Stimulated activated CD4-positive, alpha-beta T cell treated with anti-CD3 and anti-CD28 coated beads, Interleukin-4, amount 100 ng/mL, for 24 hours (primary cell): ENCODE measurements around the gene APOC3.
A peak's percentile ranks its signal among the peaks of the same experiment; 100 is the strongest.

Experiments used
- DNase-seq: peaks from one replicate; pipeline ENCODE4 v3.0.0-alpha.2; 2020

Gene APOC3

DNA sequence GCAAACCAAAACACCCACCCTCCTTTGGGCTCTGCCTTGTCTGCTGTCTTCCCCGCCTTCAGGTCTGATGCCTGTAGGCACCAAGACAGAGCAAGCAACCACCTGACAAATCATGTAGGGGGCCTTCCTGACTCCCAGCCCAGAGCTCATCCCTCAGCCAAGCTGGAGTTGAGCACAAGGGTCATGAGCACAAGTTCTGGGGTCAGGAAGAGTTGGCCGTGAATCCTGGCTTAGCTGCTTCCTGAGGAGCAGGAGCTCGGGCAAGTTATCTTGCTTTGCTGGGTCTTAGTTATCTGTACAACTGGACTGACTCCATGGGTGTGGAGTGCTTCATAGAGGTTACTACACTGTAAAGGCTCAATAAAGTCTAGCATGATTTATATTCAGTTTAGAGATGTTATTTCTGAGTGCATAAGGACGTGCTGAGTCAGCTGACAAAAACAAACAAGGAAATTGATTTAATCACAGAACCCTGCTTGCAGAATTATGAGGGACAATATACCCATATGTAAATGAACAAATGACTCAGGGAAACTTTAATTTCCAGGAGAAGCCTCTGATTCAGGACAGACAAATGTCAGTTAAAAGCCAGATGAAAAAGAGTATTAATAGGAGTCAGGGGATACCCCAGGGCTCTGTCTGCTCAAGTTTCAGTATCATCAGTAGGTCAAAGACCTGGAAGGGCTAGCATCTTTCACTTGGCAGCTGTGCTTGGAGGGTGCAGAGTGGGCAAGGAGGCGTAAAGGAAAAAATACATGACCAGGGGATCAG, 22.7 kb downstream of the APOC3 start:
- DNase-seq: no peak

DNA sequence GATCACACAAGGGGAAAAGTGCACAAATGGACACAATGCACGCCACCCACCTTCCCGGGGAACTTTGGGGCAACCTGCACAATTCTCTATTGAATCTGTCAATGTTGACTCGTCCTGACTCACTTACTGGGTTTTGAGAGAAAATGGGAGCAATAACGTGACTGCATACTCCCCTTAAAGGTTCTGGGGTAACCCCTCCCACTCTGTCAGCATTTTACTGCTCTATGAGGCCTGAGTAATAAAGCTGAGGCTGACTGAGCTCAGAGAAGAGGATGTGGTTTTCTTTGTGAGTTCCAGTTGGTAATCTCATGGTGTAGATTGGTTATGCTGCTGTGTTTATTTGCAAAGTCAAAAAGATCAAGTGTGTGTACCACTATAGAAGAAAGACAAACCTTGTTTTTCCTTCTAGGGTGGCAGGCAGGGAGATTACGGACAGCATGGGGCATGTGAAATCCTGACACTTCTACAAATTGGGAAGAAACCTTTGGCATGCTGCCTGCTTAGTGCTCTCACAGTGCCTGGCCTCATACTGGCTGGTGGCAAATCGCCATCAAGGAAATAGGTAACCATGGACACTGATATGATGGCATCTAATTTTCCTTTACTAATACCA, 23.9 kb downstream of the APOC3 start:
- peak; percentile 75 for DNase-seq

DNA sequence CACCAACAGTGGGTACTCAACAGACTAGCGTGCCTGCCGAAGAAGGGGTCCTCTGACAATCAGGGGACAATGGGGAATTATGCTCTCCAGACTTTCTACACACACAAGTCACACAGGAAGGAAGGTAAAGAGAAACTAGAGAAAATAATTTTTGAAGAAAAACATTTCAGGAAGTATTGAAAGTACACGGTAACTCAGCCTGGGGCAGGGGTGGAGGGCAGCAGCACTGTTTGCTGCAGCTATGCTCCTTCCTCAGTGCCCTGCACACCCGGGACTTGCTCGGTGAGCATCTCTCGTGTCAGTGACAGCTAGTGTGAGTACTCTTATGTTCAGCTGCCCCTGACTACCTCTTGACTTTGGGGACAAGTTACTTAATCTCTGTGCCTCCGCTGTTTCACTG, 25.7 kb downstream of the APOC3 start:
- DNase-seq: no peak

DNA sequence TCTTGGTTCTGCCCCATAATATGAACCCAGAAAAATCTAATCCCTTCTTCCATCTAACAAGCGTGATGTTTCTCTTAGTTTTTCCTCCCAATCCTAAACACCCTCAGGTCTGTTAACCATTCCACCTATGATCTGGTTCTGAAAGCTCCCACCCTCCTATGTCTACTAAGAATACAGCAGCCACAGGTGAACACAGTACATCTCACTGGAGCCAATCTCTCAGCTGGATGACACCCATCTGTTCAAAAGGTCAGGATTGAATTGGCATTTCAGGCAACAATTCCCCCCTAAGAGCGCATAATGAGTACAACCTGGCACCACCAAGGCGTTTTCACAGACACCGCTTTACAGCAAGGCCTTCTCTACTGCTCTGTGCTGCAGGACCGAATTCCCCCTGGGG, 26.7 kb downstream of the APOC3 start:
- no peak for DNase-seq

DNA sequence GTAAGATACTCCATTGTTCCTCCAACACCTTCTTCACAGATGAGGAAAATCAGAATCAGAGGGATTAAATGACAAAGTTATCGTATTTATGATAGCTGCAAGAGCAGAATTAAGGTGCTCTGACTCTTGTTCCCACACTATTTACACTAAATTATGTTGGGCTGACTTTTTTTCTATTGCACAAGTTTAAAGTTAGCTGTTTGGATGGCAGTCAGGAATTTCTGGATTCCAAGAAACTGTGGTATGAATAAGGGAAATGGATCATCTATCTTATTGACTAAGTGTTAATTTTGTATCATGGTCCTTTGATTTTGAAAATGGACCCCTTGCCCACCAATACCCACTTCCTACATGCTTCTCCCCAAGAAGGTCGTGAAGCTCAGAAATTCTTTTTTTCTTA, 27.6 kb downstream of the APOC3 start:
- no peak for DNase-seq

DNA sequence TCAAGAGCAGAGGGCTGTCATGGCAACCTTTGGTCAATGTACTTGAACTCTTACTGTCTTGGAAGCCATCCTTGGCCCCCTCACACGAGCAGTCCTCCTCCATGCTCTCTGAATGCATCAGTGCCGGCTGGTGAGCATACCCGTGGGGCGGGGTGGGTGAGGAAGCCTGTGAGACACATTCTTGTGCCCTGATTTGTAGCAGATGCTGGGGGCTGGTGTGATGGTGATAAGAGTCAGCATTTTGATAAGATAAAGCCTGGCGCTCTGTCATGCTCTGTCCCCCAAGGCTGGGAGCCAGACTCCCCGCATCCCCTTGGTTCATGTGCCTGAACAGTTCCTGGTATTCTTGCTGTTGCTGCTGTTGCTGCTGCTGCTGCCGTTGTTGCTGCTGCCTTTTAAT, 28.2 kb downstream of the APOC3 start:
- no peak for DNase-seq

DNA sequence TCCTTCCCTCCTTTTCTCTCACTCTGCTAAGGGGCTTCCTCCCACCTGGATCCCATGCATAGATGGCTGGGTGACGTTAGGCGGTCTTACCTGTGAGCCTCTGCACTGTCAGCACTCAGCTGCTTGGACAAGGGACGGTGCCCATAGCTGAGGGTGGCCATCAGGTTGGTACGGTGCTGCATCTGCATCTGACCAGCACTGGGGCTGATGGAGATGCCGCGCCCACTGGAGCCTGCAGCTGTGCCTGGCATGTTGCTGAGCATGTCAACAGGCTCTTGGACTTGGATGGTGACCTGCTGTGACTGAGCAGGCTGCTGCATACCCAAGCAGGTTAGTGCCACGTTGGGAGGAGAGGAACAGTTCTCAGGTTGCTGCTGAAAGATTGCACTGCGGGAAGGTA, 29.5 kb downstream of the APOC3 start:
- DNase-seq: no peak

DNA sequence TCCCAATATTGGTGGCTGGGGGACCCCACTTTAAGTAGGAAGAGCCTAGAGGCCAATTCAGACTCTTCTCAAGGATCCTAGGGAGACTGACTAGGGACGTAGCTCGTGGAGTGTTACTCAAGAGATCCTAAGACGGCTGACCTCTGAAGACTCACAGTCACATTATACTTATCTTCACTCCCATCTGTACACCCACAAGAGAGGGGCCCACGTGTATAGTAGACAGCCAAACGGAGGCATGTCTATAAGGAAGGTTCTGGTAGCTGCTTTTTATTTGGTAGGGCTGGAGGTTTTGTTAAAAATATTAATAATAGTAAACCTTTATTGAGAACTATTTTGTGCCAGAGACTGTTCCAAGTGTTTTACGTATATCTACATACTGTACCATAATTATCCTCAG, 30.6 kb downstream of the APOC3 start:
- no peak for DNase-seq

DNA sequence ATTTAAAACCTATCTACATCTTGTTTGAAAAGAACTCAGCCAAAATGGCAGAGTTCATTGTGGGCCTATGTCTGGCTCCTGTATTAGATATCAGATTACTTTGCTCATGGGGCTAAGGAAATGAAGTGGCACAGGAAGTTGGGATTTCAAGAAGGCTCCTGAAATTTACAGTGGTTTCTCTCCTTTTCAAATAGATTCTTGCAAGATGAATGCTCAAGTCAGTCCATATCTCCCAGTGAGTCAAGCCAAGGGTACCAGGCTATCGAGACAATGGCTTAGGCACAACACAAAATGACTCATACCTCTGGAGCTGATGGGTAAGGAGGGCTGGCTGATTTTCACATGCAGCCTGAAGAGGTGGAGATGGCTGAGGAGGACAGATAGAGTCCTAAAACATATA, 31.8 kb downstream of the APOC3 start:
- DNase-seq: no peak

DNA sequence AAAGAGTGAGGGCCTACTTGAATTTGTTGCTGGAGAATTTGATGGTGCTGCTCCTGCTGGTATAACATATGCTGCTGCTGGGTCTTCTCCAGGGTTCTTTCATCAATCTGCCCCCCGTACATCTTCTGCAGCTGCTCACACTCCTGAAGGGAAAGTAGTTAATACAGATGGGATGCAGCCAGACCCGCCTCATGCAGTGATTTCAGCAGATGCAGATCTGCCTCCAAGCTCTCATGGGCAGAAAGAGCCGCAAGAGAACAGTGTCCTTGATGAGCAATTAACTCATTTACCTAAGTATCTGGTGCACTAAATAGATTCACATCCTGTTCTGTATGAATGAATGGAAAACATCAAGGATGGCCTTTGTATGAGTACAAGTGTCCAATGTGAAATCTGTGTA, 32.5 kb downstream of the APOC3 start:
- no peak for DNase-seq

DNA sequence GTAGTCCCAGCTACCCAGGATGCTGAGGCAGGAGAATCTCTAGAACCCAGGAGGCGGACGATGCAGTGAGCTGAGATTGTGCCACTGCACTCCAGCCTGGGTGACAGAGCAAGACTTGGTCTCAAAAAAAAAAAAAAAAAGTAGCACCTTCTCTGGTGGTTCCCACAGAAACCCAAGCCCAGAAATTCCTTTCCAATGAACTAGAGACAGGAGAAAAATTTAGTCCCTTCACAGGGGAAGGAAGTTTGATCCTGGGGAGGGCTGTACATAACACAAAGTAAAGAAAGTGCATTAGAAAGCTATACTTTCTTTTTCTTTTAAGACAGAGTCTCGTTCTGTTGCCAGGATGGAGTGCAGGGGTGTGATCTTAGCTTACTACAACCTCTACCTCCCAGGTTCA, 33.2 kb downstream of the APOC3 start:
- no peak for DNase-seq

DNA sequence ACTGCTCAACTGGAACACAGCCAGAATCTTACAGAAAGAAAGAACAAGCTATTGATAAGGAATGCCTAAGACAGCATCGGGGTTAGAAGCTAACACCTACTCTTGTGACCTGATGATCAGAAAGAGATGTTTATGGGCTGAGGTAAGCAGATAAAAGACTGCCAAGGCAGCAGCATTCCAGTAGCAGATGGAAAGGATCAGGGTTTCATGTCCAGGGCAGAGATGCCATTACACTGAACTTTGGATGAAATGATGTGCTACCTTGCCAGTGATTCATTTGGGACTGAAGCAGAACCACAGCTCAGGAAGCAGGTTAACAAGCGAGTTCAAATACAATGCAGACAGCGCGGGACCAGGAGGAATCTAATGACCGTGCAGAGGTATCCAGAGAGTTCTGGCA, 34.8 kb downstream of the APOC3 start:
- no peak for DNase-seq

DNA sequence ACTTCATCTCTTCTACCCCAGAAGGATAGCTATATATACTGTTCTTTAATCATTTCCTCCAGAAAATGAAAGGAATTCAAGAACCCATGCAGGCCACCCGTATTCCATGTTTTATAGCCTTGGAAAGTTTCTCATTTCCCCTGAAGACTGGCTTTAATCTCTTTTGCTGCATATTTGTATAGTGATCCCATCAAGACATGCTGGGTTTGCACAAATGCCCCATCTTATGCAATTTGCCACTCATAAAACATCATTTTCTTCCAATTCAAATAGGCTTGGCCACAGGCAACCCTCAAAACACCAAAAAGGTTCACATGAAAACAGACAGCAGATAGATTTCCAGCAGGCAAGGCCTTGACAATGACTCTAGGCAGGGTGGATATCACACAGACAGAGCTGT, 36.0 kb downstream of the APOC3 start:
- DNase-seq: no peak

DNA sequence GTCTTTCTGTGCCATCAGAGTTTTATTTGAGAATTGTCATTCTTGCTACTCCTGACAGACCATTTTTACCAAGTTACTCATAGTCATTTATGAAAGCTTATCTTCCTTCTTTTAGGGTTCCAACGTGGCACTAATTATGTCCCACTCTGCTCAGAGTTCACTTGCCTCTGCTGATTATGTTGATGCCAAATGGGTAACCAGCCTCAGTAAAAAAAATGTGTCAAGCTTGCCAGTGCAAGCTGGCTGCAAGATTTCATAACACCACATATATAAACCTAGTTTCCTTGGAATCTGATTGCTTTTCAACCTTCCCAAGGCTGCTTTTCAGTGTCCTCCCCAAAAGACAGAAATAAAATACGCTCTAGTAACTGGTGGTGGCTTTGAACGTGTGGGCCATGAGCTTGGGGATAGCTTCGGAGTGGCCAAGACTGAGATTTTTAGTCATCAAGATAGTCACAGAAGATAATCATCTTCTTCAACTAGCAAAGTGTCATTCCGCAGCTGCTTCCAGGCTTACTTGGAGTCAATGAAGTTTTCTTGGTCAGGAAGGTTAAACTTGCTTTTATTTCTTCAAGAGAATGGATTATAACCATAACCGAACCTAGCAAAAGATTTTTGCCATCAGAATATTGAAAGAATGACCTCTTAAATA, 37.2 kb downstream of the APOC3 start:
- DNase-seq: no peak

DNA sequence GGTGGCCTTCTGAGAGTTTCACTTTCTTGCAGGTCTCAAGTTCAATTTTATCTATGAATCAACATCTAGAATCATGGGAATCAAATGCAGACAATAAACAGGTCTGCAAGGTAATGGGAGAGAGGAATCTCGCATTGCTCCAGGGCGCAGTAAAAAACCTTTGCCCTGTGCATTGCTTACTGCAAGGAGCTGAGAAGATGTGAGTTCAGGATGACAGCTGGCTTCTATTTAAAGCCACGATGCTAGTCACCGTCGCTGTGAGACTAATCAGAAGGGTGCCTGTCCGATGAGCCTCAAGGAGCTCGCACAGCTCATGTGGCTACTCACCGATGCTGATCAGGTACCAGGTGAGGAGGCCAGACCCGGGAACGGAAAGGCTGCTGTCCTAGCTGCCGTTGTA, 37.9 kb downstream of the APOC3 start:
- DNase-seq: no peak

DNA sequence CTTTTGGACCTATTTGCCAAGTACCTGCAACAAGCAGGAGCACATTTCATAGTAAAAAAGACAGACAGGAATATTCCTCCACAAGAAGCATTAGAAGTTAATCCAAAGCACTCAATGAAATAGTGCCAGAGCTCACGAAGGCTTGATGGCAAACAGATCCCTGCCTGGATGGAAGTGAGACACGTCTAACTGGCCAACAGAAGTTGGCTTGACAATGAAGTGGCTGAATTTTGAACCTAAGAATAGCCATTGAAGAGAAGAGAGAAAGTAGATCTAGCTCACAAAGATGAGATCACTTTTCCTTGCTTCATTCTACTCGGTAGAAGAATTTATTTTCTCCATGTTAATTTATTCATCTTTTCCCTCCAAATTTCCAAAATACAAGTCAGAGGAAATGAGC, 38.4 kb downstream of the APOC3 start:
- no peak for DNase-seq

DNA sequence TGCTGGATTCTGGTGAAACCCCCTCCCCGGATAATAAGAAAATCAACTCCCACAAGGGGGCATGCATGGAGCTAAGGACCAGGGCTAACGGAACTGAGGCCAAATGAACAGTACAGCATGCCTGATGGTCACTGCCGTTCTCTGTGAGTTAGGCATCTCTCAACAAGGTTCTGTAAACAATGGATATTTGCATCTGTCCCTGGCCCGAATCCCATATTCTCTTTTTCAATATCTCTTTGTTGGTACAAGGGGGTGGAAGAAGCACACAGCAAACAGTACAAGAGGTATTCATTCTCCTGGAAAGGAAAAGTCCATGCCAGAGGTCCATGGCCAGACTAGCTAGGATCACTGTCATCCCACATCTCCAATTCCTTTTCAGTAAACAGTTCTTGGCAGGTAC, 39.9 kb downstream of the APOC3 start:
- no peak for DNase-seq

DNA sequence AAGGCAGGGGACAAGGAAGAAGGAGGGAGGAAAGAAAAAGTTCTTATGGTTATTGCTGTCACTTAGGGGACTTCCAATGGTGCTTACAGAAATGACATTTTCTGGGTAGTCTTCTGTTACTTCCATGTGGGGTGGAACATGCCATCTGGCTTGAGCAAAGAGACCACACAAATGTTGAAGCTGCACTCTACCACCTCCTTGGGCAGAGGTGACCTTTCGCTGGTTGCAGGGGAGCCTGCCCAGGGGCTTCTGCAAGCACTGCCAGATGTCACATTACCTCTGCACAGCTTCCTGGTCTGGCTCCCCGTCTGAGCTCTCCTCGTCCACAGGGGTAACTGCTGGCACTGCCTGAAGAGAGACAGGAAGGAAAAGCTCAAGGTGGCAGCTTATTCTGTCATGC, 40.3 kb downstream of the APOC3 start:
- no peak for DNase-seq

DNA sequence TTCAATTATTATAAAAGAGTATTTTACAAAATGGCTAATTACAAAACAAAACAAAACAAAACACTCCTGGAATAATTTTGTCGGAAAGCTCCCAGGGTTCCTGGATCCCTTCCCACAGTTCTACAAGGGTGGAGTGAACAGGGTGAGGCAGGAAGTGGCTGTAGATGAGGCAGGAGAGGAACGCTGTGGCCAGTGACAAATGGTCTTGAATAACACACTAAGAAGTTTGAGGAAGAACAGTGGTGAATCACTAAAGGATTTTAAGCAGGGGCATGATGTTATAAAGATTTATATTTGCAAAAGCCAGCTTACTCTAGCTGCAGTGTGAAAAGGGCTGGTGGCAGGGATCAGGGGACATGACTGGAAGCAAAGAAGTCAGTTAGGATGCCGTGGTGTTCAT, 41.5 kb downstream of the APOC3 start:
- no peak for DNase-seq

DNA sequence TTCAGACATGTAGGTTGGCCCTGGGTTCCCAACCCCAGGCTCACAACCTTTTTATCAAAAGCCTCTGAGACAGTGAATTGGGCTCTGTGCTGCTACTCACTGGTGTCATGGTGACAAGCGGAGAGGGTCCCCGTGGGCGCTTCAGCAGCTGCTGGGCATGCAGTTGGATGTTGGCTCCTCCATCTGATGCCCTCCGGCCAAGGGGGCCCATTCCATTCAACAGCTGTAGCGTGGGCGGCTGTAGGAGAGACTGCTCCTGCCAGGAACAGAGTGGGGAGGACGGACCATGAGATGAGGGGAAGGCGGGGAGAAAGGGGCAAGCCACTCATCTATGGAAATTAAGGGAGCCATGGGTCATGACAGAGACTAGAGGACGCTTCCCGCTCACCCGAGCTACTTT, 43.7 kb downstream of the APOC3 start:
- no peak for DNase-seq

DNA sequence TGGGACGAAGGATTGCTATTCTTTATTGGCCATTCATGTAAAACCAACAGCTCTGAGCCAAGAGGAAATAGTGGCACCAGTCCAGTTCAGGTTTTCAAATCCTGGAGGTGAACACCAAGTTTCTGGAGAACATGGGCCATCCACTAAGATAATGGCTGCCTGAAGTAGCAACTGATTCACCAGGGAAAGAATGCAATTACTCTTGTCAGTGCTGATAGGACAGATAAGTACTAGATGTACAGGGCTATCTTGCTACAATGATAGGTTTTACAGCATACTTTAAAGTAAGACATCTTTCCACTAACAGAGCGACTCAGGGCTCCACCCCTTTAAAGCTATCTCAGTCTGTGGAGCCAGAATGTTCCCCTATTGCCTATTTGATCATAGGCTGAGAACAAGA, 44.5 kb downstream of the APOC3 start:
- DNase-seq: no peak

DNA sequence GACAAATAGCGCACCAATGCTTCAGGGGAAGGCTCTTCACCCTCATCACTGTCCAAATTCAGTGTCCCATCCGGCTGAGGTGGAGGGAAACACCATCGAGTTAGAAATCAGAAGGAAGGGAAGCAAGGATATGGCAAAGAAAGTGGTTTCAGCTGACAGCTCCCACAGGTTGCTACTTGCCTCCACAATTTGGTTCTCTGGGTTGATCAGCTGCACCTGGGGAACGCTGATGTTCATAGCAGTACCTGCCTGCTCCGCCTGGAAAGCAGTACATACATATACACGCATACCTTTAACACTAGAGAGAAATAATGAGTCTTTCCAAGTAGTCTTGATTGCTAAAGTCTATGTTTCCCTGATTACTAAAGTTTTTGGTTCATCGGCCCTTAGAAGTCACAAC, 45.5 kb downstream of the APOC3 start:
- no peak for DNase-seq

DNA sequence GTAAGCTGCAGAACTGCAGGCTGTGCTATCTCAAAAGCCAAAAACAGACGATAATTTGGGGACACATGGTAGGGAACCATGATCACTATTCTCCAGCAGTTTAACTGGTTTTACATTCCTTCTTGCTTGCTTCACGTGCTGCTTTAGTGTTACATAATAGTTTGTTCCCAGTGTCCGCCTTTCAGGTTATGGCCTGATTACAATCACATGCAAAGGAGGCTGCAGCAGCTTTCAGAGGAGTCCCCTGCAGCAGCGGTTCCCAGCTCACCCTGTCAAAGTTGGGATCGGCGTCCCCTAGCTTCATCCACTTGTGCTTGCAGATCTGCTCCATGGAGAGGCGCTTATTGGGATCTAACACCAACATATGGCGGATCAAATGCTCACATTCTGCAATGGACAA, 46.9 kb downstream of the APOC3 start:
- DNase-seq: no peak

DNA sequence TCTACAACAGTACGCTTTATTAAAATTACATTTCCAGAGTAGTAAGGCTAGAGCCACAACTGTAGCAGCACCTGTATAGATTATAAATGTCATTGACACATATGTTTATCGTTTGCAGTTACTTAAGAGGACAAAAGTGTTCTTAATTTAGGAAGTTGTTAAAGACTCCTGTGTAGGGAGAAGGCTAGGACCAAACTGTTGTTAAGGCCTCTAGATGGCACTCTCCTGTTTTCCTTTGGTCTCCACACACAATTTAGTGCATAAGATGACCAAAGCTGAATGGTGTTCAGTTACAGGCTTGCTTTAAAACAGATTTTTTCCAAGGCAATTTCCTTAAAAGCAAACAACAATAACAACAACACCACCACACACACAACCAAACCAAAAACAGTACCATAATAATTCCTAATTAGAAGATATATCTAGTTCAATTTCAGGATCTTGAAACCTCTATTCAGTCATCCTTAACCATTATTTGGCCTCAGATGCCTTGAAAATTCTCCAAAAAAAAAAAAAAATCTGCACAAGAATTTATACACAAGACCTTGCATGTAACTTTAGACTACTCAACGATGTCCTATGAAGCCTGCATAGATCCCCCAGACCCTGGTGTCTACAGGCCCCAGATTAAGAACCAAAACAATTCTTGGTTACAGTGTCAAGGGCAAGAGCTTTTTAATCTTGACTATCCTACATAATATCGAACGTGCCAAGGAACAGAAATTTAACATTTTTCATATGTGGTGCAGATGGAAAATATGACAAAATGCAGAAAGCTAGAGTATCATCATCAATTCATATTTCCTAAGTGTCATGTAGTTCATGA, 50.3 kb downstream of the APOC3 start:
- DNase-seq: peak; percentile 31
